NT2/D1 (cell line): ENCODE data around the gene RAB43.
"Not testable (repeated sequence)": the region's sequence is repeated elsewhere in the genome, so short reads cannot be mapped to it uniquely, and the experiment has no call there.

ENCODE experiments used
- DNase-seq: peaks from one replicate; pipeline ENCODE4 v3.0.0-alpha.2; 2011; ENCODE audit warnings: low read depth, low spot score
- H3K27me3 ChIP-seq: 2 replicates; pipeline ENCODE4 v1.6.0; 2011; ENCODE audit warnings: mild to moderate bottlenecking; ENCODE audit not compliant: insufficient read length, insufficient read depth
- H3K36me3 ChIP-seq: 2 replicates; pipeline ENCODE4 v1.6.1; 2011; ENCODE audit warnings: mild to moderate bottlenecking, low read length, mixed read lengths; ENCODE audit not compliant: insufficient read depth, insufficient read length
- H3K4me1 ChIP-seq: 2 replicates; pipeline ENCODE4 v1.5.1; 2011; ENCODE audit not compliant: insufficient read depth, insufficient read length
- H3K4me3 ChIP-seq: 2 replicates; pipeline ENCODE4 v1.5.1; 2011; ENCODE audit warnings: low read depth; ENCODE audit not compliant: insufficient read length
- H3K9ac ChIP-seq: 2 replicates; pipeline ENCODE4 v1.6.0; 2011; ENCODE audit warnings: low read depth; ENCODE audit not compliant: insufficient read length
- H3K9me3 ChIP-seq: 2 replicates; pipeline ENCODE4 v1.5.1; 2011; ENCODE audit warnings: mild to moderate bottlenecking, low read length; ENCODE audit not compliant: insufficient read depth
- SUZ12 ChIP-seq: IDR thresholded peaks from 2 replicates; pipeline ENCODE4 v1.6.1; 2011; ENCODE audit not compliant: insufficient read length, insufficient read depth; ENCODE audit errors: extremely low read depth
- YY1 ChIP-seq: IDR thresholded peaks from 2 replicates; pipeline ENCODE4 v1.6.1; 2011; ENCODE audit not compliant: insufficient read length, insufficient read depth
- ZNF274 ChIP-seq: IDR thresholded peaks from 2 replicates; pipeline ENCODE4 v1.6.1; 2011; ENCODE audit warnings: mild to moderate bottlenecking, low read depth, low read length

Gene RAB43

DNA sequence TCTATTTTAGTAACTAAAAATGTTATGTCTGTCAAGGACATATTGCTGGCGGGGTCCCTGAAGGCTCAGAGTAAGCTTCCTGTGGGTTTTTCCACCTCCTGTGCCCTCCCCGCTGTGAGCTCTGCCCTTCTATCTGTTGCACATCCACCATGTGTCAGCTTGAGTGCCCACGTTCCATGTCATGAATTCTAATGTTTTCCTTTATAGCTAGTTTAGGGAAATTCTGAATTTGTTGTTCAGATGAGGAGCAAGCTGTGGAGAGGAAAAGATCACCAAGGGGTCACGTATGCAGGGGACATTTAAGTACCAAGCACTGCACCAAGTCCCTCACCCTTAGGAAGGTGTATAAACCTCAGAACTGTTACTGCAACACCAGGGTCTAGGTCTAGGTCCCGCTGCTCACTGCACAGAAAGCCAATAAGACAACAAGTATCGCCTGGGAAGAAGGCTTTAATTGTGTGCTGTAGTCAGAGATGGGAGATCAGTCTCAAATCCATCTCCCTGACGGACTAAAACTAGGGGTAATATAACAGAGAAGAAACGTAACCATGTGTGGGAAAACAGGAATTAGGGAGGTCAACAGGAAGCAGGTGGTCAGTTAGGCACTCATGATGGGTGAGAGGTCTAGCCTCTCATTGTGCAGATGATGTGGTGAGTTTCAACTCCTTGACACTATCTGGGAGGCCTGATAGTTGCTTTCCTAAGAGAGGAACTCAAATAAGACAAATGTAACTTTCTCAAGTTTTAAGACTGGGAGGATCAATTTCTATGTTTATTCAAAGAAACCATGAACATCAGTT, 51.3 kb downstream of the RAB43 start:
- no peaks in the 10 kb centered on the region for H3K36me3 ChIP-seq
- no peak for TF ChIP-seq ZNF274
- TF ChIP-seq YY1 = no peak
- no peak overlapping the region for H3K9ac ChIP-seq
- no peak overlapping the region for H3K4me3 ChIP-seq
- no peaks in the 10 kb centered on the region for H3K4me1 ChIP-seq
- DNase-seq = no peak
- H3K9me3 ChIP-seq = peaks cover 3% of the 10 kb centered on the region; the same call in 1 of the 2 replicates
- H3K27me3 ChIP-seq = no peaks in the 10 kb centered on the region

DNA sequence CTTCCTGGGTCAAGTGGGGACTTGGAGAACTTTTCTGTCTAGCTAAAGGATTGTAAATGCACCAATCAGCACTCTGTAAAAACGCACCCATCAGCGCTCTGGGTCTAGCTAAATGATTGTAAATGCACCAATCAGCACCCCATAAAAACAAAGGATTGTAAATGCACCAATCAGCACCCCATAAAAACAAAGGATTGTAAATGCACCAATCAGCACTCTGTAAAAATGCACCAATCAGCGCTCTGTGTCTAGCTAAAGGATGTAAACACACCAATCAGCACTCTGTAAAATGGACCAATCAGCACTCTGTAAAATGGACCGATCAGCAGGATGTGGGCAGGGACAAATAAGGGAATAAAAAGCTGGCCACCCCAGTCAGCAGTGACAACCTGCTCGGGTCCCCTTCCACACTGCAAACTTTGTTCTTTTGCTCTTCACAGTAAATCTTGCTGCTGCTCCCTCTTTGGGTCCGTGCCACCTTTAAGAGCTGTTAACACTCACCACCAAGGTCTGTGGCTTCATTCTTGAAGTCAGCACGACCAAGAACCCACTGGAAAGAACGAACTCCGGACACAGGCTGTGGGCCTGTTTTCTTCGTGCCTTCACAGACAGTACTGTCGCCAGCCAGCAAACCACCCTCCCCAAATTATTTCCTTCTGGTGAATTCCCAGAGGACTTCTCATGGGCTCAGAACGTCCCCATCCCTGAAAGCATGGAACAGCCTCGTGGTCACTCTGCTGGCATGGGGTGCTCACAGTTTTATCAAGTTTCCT, 52.1 kb downstream of the RAB43 start:
- H3K4me1 ChIP-seq, H3K4me3 ChIP-seq, H3K9me3 ChIP-seq, DNase-seq, H3K9ac ChIP-seq, H3K36me3 ChIP-seq, H3K27me3 ChIP-seq: not testable (repeated sequence)

DNA sequence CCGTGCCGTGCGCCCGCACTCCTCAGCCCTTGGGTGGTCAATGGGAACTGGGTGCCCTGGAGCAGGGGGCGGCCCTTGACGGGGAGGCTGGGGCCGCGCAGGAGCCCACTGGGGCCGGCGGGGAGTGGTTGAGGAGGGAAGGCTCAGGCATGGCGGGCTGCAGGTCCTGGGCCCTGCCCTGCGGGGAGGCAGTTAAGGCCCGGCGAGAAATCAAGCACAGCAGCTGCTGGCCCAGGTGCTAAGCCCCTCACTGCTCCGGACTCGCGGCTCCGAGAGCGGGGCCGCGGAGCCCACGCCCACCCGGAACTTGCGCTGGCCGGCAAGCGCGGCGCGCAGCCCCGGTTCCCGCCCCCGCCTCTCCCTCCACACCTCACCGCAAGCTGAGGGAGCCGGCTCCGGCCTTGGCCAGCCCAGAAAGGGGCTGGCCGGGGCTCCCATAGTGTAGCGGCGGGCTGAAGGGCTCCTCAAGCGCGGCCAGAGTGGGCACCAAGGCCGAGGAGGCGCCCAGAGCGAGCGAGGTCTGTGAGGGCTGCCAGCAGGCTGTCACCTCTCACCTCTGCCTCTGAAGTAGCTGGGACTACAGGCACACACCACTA, 53.2 kb downstream of the RAB43 start:
- Histone ChIP-seq H3K27me3 (no peaks in the 10 kb centered on the region), H3K4me3 (no peak overlapping the region), H3K36me3 (no peaks in the 10 kb centered on the region), H3K4me1 (no peaks in the 10 kb centered on the region), H3K9me3 (no peaks in the 10 kb centered on the region; the same call in 1 of the 2 replicates), H3K9ac (no peak overlapping the region)
- TF ChIP-seq ZNF274 (no peak), SUZ12 (no peak), YY1 (no peak)
- no peak for DNase-seq

DNA sequence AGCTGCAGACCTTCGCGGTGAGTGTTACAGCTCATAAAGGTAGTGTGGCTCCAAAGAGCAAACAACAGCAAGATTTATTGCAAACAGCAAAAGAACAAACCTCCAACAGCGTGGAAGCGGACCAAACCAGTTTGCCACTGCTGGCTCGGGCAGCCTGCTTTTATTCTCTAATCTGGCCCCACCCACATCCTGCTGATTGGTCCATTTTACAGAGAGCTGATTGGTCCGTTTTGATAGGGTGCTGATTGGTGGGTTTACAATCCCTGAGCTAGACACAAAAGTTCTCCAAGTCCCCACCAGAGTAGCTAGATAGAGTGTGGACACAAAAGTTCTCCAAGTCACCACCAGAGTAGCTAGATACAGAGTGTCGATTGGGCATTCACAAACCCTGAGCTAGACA, 53.9 kb downstream of the RAB43 start:
- H3K9ac ChIP-seq, DNase-seq, H3K4me3 ChIP-seq, H3K9me3 ChIP-seq, H3K4me1 ChIP-seq, H3K27me3 ChIP-seq, H3K36me3 ChIP-seq: not testable (repeated sequence)

DNA sequence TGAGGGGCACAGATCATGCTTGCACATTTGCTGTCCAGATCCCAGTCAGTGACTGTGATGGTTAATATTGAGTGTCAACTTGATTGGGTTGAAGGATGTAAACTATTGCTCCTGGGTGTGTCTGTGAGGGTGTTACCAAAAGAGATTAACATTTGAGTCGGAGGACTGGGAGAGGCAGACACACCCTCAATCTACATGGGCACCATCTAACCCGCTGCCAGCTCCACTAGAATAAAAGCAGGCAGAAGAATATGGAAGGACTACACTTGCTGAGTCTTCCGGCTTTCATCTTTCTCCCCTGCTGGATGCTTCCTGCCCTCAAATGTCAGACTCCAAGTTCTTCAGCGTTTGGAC, 55.9 kb downstream of the RAB43 start:
- Histone ChIP-seq H3K9me3 (no peaks in the 10 kb centered on the region; the same call in 1 of the 2 replicates), H3K36me3 (no peaks in the 10 kb centered on the region), H3K4me3 (no peak overlapping the region), H3K9ac (no peak overlapping the region), H3K4me1 (peaks cover 8% of the 10 kb centered on the region), H3K27me3 (no peaks in the 10 kb centered on the region)
- TF ChIP-seq ZNF274 (no peak), SUZ12 (no peak), YY1 (no peak)
- DNase-seq = no peak

DNA sequence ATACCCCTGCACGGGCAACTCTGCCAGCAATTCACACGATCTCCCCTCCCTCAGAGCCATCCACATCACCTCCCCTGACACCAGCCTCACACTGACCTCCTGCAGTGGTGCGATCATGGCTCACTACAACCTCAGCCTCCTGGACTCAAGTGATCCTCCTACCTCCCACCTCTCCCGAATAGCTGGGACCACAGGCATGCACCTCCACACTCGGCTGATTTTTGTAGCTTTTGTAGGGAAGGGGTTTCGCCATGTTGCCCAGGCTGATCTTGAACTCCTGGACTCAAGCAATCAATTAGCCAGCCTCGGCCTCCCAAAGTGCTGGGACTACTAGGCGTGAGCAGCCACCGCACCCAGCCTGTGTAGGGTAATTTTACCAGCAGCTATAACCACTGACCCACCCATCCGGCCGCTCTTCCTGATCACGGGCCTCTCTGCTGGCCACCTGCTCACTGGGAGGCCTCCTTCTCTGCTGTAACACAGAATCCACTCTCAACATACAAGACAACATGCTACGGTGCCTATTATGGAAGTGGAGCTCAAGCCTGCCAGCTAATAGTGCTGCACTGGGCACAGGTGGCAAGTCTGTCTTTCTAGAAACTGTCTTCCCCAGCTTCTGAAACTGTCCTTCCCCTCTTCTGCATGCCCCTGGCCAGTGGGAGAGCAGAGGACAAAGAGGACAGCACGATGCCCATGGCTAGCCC, 56.4 kb downstream of the RAB43 start:
- no peak for DNase-seq
- Histone ChIP-seq H3K4me3 (no peak overlapping the region), H3K27me3 (no peaks in the 10 kb centered on the region), H3K36me3 (no peaks in the 10 kb centered on the region), H3K9ac (no peak overlapping the region), H3K9me3 (no peaks in the 10 kb centered on the region; the same call in 1 of the 2 replicates), H3K4me1 (peaks cover 9% of the 10 kb centered on the region)
- TF ChIP-seq ZNF274 (no peak), YY1 (no peak), SUZ12 (no peak)

DNA sequence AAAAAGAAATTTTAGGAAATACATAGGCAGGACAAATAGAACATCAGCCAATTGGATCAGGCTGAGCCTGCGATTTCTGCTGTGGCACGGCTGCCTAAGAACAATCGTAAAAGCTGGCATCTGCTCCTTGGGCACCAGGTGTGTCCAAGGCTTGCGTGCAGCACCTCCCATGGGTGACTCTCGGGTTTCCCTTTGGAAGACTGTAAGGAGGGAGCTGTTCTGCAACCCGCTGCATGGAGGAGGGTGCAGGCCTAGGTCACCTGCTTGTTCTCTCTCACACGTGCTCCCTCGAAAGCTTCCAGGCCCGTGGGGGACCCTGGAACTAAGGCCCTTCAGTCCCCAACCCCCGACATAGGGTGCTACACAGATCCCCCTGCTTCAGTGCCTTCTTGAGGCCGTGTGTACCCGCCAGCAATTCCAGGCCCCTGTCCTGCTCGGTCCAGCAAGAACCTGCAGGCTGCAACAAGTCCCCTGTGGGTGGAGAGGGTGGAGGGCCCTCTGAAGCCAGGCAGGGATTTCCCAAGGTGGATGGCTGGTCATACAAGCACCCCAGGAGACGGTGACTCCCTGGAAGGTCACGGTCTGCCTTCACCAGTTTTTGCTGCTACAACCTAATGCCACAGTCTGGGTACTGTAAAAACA, 57.6 kb downstream of the RAB43 start:
- Histone ChIP-seq H3K27me3 (no peaks in the 10 kb centered on the region), H3K4me3 (no peak overlapping the region), H3K4me1 (peaks cover 15% of the 10 kb centered on the region), H3K9ac (no peak overlapping the region), H3K9me3 (no peaks in the 10 kb centered on the region; the same call in 1 of the 2 replicates), H3K36me3 (no peaks in the 10 kb centered on the region)
- DNase-seq = no peak
- TF ChIP-seq YY1 = no peak
- no peak for TF ChIP-seq SUZ12
- no peak for TF ChIP-seq ZNF274
